ENCODE measurements around the gene B3GALT4.

B3GALT4 gene

DNA sequence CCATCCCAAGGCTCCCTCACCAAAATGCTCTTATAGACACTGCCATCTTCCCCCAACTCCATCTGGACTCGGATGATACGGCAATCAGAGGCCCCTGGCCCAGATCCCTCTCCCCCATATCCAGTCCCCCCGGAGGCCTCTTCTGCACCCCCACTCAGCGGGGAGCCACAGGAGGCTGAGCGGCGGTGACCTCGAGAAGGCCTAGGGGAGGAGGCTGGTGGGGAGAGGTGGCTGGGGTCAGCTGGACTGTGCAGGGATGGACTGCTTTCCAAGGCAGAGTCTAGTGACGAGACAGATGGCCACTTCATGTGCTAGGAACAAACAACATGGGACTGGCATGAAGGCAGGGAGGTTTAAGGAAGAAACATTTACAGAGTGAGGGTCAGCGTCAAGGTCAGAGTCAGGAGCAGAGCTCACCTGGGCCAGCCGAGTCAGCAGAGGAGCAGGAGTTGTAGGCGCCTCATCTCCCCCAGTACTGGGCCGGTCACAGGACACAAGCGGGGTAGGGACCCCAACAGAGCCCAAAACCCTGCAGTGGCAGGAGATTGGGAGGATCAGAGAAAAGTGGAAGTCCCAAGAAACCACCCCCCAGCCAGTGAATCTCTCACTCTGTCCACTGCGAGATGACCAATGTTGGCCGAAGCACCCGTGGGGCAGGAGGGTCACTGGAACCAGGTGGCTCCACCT, 16.2 kb downstream of the B3GALT4 start:
- H3K4me3 ChIP-seq (ENCODE audit: low read depth, low read length) = no peak overlapping the region
- no peak for DNase-seq (ENCODE audit: low read depth)
- TF ChIP-seq, protein P1, sequence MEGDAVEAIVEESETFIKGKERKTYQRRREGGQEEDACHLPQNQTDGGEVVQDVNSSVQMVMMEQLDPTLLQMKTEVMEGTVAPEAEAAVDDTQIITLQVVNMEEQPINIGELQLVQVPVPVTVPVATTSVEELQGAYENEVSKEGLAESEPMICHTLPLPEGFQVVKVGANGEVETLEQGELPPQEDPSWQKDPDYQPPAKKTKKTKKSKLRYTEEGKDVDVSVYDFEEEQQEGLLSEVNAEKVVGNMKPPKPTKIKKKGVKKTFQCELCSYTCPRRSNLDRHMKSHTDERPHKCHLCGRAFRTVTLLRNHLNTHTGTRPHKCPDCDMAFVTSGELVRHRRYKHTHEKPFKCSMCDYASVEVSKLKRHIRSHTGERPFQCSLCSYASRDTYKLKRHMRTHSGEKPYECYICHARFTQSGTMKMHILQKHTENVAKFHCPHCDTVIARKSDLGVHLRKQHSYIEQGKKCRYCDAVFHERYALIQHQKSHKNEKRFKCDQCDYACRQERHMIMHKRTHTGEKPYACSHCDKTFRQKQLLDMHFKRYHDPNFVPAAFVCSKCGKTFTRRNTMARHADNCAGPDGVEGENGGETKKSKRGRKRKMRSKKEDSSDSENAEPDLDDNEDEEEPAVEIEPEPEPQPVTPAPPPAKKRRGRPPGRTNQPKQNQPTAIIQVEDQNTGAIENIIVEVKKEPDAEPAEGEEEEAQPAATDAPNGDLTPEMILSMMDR (IDR thresholded peaks at IDR 0.05; ENCODE audit: control insufficient read depth, extremely low read depth, insufficient read depth) = no peak

DNA sequence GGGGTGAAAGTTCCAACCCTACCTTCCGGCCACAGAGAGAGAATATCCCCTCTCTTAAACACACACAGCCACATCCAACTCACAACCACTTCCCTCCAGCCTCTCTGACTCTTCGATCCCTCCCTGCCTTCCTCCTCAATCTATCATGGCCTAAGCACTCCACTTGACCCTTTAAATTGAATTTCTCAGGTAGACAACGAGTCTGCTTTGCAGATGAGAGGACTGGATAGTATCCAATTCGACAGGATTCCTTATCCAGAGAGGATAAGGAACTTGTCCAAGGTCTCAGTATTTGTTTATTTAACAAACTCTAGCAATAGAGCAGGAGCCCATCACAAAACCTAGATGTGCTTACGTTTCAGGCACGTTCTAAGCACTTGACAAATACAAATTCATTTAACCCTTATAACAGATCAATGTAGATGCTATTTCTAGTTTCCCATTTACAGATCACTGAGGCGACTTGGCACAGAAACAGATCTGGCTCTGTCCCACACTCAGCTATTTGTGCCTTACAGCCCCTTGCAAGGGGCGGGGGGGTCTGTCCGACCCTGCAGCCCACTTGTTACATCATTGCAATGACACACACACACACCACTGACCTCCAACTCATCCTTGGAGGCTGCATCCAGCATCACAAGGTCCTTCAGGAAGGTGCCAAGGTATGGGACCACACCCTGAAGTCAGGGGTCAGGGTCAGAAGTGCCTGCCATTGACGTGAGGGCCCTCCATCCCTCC, 17.3 kb downstream of the B3GALT4 start:
- TF ChIP-seq, protein P1 (IDR thresholded peaks at IDR 0.05; ENCODE audit: control insufficient read depth, extremely low read depth, insufficient read depth) = no peak
- H3K4me3 ChIP-seq (ENCODE audit: low read depth, low read length) = no peak overlapping the region
- DNase-seq (ENCODE audit: low read depth) = no peak

DNA sequence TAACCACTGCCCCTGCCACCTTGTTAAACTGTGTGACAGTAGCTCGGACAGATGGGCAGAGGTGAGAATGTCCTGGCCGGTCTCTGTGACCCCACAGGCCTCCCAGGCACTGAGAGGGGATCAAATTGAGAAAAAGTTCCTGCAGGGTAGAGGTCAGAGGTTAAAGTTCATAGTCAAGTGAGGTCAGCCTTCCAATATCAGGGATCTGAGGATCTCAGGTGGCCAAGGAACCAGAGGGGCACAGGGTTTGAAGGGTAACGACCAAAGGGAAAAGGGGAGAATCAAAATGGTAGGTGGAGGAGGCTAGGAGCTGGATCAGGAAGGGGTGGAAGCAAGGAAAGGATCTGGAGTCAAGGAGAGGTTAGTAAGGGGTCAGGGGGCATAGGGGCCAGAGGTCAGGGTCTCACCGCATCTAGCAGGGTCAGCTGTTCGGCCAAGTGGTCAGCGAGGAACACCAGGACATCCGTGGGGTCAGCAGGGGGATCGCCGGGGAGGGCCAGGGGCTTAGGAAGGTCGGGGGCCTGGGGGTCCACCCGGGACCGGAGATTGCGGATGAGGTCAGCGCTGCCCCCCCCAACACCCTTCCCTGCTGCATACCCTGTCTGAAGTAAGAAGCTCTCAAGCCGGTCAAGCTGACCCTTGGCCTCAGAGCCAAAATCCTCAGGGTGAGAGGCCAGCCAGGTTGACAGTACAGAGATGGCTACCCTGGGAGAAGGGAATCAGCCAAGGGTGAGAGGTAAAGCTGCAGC, 18.9 kb downstream of the B3GALT4 start:
- TF ChIP-seq, protein P1 (IDR thresholded peaks at IDR 0.05; ENCODE audit: control insufficient read depth, extremely low read depth, insufficient read depth) = no peak
- DNase-seq (ENCODE audit: low read depth) = no peak
- no peak overlapping the region for H3K4me3 ChIP-seq (ENCODE audit: low read depth, low read length)

DNA sequence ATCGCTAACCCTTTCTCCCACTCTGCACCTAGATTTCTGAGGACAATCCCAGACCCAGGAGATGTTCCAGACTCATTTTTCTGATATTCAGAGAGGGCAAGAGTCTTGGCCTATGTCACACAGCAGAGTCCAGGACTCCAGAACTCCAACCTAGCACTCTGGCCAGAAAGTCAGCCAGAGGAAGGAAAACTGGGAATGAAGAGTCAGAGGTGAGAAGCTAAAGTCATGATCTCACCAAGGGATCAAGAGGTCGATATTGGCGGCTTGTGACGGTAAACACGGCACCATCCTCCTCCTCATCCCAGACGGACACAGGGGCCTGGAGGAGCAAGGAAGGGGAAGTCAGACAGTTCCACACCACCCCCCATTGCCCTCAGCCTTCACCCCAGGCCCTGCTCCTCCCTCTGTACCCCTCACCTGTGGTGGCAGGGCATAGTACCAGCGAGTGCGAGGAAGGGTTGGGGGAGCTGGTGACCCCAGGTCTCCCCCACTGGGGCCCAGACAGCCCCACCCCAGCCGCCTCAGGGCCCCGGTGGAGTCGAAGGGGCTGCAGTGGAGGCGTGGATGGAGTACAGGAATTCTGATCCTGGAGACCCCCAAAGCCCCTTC, 20.0 kb downstream of the B3GALT4 start:
- H3K4me3 ChIP-seq (ENCODE audit: low read depth, low read length) = peak overlapping the region; percentile 91
- DNase-seq (ENCODE audit: low read depth) = no peak
- TF ChIP-seq, protein P1 (IDR thresholded peaks at IDR 0.05; ENCODE audit: control insufficient read depth, extremely low read depth, insufficient read depth) = no peak

DNA sequence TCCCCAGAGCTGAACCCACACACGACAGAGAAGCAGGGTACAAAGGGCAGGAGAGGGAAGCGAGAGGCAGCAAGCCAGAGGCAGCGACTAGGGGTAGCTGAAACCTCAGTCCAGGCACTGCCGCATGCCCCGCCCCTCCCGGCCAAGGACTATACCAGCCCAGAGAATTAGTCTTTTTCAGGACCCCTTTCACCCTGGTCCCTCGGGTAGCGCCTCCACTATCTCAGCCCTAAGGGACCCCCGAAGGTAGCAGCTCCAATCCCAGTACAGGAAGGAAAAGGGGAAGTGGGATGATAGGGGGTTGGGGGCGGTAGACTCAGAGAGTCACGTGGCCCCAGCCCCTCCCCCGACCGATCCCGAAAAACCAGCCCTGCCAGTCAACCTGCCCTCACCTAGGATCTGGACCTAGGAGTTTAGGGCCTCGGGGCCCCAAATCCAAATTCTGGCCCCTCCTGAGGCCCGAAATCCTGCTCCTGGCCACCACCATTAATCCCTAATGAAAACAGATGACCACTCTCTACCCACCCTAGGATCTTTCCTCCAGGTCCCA, 20.6 kb downstream of the B3GALT4 start:
- peak overlapping the region; percentile 91 for H3K4me3 ChIP-seq (ENCODE audit: low read depth, low read length)
- TF ChIP-seq, protein P1 (IDR thresholded peaks at IDR 0.05; ENCODE audit: control insufficient read depth, extremely low read depth, insufficient read depth) = no peak
- DNase-seq (ENCODE audit: low read depth) = no peak

DNA sequence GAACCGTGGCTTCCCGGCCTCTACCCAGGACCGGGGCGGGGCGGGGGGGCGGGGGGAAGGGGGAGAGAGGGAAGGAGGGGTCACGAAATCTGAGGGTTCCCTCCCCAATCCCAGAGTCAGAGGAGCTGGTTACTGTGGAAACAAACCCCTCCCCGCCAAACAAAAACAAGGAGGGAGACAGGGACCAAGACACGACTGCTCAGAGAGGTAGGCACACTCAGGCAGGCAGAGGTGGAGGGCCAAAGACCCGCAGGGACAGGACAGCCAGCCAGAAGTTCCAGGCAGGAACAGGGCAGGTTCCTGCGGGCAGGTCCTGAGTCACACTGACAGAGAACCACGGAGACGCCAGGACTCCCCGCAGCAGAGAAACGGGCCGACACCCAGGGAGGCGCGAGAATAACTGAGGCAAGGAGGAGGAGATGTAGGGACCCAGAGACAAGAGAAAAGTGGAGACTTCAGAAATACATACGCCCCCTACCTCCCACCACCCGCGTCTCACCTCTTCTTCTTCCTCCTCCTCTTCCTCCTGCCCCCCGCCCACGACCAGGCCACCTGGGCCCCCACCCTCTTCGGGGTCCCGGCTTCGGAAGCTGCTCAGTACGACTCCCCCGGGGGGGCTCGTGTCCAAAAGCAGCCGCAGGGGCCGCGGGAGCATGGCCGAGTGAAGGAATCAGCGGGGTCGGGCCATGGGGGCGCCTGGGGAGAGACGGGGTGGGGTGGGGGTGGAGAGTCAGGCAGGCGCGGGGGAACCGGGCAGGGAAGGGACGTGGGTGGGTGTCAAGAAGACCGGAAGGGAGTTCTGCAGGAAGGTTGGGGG, 21.2 kb downstream of the B3GALT4 start:
- TF ChIP-seq, protein P1 (IDR thresholded peaks at IDR 0.05; ENCODE audit: control insufficient read depth, extremely low read depth, insufficient read depth) = no peak
- DNase-seq (ENCODE audit: low read depth) = peak; percentile 73
- H3K4me3 ChIP-seq (ENCODE audit: low read depth, low read length) = peak overlapping the region; percentile 91
